HCT116 (cell line): ENCODE data around the gene SPTBN1. TPM values are rescaled to one million over a fixed set of nuclear protein-coding genes. Genes with fewer than 3 reads are reported as not detected.

Experiments used
- ATAC-seq: fragments of 200-7000 bp; cut with Tn5 transposase; 2 replicates; pipeline ENCODE4 v1.9.1; 2020; ENCODE audit warnings: mild to moderate bottlenecking, moderate library complexity
- BruUV-seq: library from RNA; stranded (reverse); fragments of 400-500 nt; replicated peaks from 2 replicates; lab custom pipeline; 2021; lab: Mats Ljungman, UMichigan
- CTCF ChIA-PET: fragments of 300-600 bp; sonication (Branson Sonifier 250); formaldehyde crosslinking; loops from one replicate; lab custom pipeline; 2021; ENCODE audit warnings: antibody characterized with exemption; lab: Charles Lee
- POLR2A ChIA-PET: fragments of 300-600, 350-600 bp; sonication (Branson Sonifier 250); formaldehyde crosslinking; loops from one replicate; lab custom pipeline; 2021; ENCODE audit warnings: antibody characterized with exemption; lab: Charles Lee
- RAD21 ChIA-PET, 2 experiments: fragments of 300-600 bp; sonication (Branson Sonifier 250); formaldehyde crosslinking; loops; one replicate each; lab custom pipeline; 2023; ENCODE audit warnings: low total read pairs in 2 of 2; ENCODE audit not compliant: uncharacterized antibody in 2 of 2, unreplicated experiment in 2 of 2, low non-redundant PET in 1 of 2; lab: Charles Lee
- DNase-seq: peaks from one replicate; pipeline ENCODE4 v3.0.0-alpha.2; 2010; ENCODE audit warnings: low read depth, low spot score
- H2AFZ ChIP-seq: fragments of 200-600 bp; shearing (Covaris generic), sonication (generic); 2 replicates; pipeline ENCODE4 v1.6.1; 2017; ENCODE audit warnings: low read depth, mixed run types, mixed read lengths, antibody characterized with exemption, low read length; ENCODE audit not compliant: poor library complexity, severe bottlenecking
- H3K27ac ChIP-seq: 2 replicates; pipeline ENCODE4 v1.5.1; 2012; ENCODE audit warnings: low read depth, low read length
- H3K27me3 ChIP-seq: fragments of 200-600 bp; sonication (generic); 2 replicates; pipeline ENCODE4 v1.6.1; 2016; ENCODE audit warnings: mixed run types, low read length, mixed read lengths; ENCODE audit not compliant: insufficient read depth
- H3K36me3 ChIP-seq, 2 experiments: fragments of 200-500 bp in 1 of 2; fragments of 200-600 bp in 1 of 2; sonication (Bioruptor generic) in 1 of 2; sonication (generic) in 1 of 2; 2 replicates each; pipeline versions ENCODE4 v1.5.1 to v1.6.1; 2014 to 2016; ENCODE audit warnings: low read length in 2 of 2, inconsistent platforms in 1 of 2, mixed read lengths in 1 of 2, mixed run types in 1 of 2; ENCODE audit not compliant: insufficient read depth in 2 of 2, control insufficient read depth in 1 of 2
- H3K4me1 ChIP-seq, 2 experiments: fragments of 200-600 bp in 1 of 2; sonication (generic) in 1 of 2; 2 replicates each; pipeline versions ENCODE4 v1.5.1 to v1.6.1; 2012 to 2017; ENCODE audit warnings: low read length in 2 of 2, inconsistent platforms in 1 of 2, mild to moderate bottlenecking in 1 of 2, mixed read lengths in 1 of 2, mixed run types in 1 of 2, moderate library complexity in 1 of 2; ENCODE audit not compliant: insufficient read depth in 2 of 2, control insufficient read depth in 1 of 2
- H3K4me2 ChIP-seq: fragments of 200-600 bp; sonication (generic); 2 replicates; pipeline ENCODE4 v1.6.1; 2017; ENCODE audit warnings: mixed run types, low read length, mixed read lengths
- H3K4me3 ChIP-seq, 2 experiments: fragments of 200-600 bp in 1 of 2; sonication (generic) in 1 of 2; replicated peaks in 1 of 2; 2 replicates each; pipeline ENCODE4 v1.5.1; 2011 to 2016; ENCODE audit warnings: low read length in 2 of 2, control low read depth in 1 of 2, low read depth in 1 of 2, mild to moderate bottlenecking in 1 of 2, mixed read lengths in 1 of 2, mixed run types in 1 of 2
- H3K79me2 ChIP-seq: fragments of 200-600 bp; sonication (generic); 2 replicates; pipeline ENCODE4 v1.6.1; 2017; ENCODE audit warnings: mild to moderate bottlenecking, mixed run types, low read length, moderate library complexity, mixed read lengths; ENCODE audit not compliant: insufficient read depth
- H3K9ac ChIP-seq: fragments of 200-600 bp; sonication (generic); 2 replicates; pipeline ENCODE4 v1.6.1; 2016; ENCODE audit warnings: low read length, mixed read lengths
- H3K9me2 ChIP-seq: fragments of 200-600 bp; sonication (generic), shearing (Covaris generic); 2 replicates; pipeline ENCODE4 v1.6.1; 2017; ENCODE audit warnings: mixed run types, mild to moderate bottlenecking, moderate library complexity; ENCODE audit not compliant: insufficient read depth
- H3K9me3 ChIP-seq, 2 experiments: fragments of 200-500 bp in 1 of 2; fragments of 200-600 bp in 1 of 2; sonication (Bioruptor generic) in 1 of 2; sonication (generic) in 1 of 2; 2 replicates each; pipeline ENCODE4 v1.6.1; 2014 to 2017; ENCODE audit warnings: low read length in 2 of 2, mixed read lengths in 2 of 2, inconsistent platforms in 1 of 2, low read depth in 1 of 2, mild to moderate bottlenecking in 1 of 2, mixed run types in 1 of 2, moderate library complexity in 1 of 2; ENCODE audit not compliant: control insufficient read depth in 1 of 2, insufficient read depth in 1 of 2
- H4K20me1 ChIP-seq: fragments of 200-600 bp; sonication (generic), shearing (Covaris generic); 2 replicates; pipeline ENCODE4 v1.6.1; 2017; ENCODE audit warnings: mixed run types, mild to moderate bottlenecking, moderate library complexity; ENCODE audit not compliant: insufficient read depth
- CBX3 ChIP-seq: IDR thresholded peaks from 2 replicates; pipeline ENCODE4 v1.6.1; 2012; ENCODE audit warnings: low read depth
- CEBPB ChIP-seq: IDR thresholded peaks from 2 replicates; pipeline ENCODE4 v1.6.1; 2012; ENCODE audit warnings: low read depth
- EGR1 ChIP-seq: IDR thresholded peaks from 2 replicates; pipeline ENCODE4 v1.6.1; 2012; ENCODE audit warnings: low read depth
- ELF1 ChIP-seq: IDR thresholded peaks from 2 replicates; pipeline ENCODE4 v1.6.1; 2012; ENCODE audit warnings: low read depth, borderline replicate concordance
- FOSL1 ChIP-seq: IDR thresholded peaks from 2 replicates; pipeline ENCODE4 v1.6.1; 2012; ENCODE audit warnings: low read depth
- JUND ChIP-seq: IDR thresholded peaks from 2 replicates; pipeline ENCODE4 v1.6.1; 2012
- POLR2A ChIP-seq: IDR thresholded peaks from 2 replicates; pipeline ENCODE4 v1.7.0; 2011; ENCODE audit warnings: borderline replicate concordance; ENCODE audit not compliant: insufficient read depth, insufficient read length; ENCODE audit errors: extremely low read depth
- RAD21 ChIP-seq: IDR thresholded peaks from 2 replicates; pipeline ENCODE4 v1.6.1; 2012; ENCODE audit warnings: low read depth, mild to moderate bottlenecking
- SIN3A ChIP-seq: IDR thresholded peaks from 2 replicates; pipeline ENCODE4 v1.6.1; 2012; ENCODE audit warnings: low read depth
- SP1 ChIP-seq: IDR thresholded peaks from 2 replicates; pipeline ENCODE4 v1.6.1; 2012; ENCODE audit warnings: low read depth
- YY1 ChIP-seq: IDR thresholded peaks from 2 replicates; pipeline ENCODE4 v1.6.1; 2011; ENCODE audit warnings: low read length, low read depth, moderate library complexity, mild to moderate bottlenecking; ENCODE audit not compliant: insufficient replicate concordance; ENCODE audit errors: extremely low read depth
- ZFX ChIP-seq: fragments of 450-650 bp; IDR thresholded peaks from 2 replicates; pipeline ENCODE4 v1.6.1; 2017
- intact Hi-C: fragments of 100-400 bp; cut with micrococcal nuclease; formaldehyde crosslinking; loops from 2 replicates; pipeline ENCODE4 v1.10.0; 2022
- total RNA-seq: library from RNA; stranded (reverse); gene quantifications from one replicate; pipeline ENCODE4 v1.2.1, GENCODE V29; 2021; ENCODE audit not compliant: unreplicated experiment
- TF ChIP-seq, protein P1 (sequence below), 3 experiments: fragments of 200-600 bp in 1 of 3; sonication (generic) in 1 of 3; IDR thresholded peaks in 2 of 3; conservative IDR thresholded peaks in 1 of 3; 2 replicates each; pipeline ENCODE4 v1.5.1; 2012 to 2017; ENCODE audit warnings: low read depth in 2 of 3, low read length in 2 of 3, antibody characterized with exemption in 1 of 3, borderline replicate concordance in 1 of 3, control low read depth in 1 of 3, mild to moderate bottlenecking in 1 of 3, mixed read lengths in 1 of 3, mixed run types in 1 of 3, moderate library complexity in 1 of 3; ENCODE audit not compliant: insufficient read depth in 1 of 3
- TF ChIP-seq, protein P2 (sequence below): IDR thresholded peaks from 2 replicates; pipeline ENCODE4 v1.6.1; 2012; ENCODE audit warnings: low read depth
- TF ChIP-seq, protein P3 (sequence below): IDR thresholded peaks from 2 replicates; pipeline ENCODE4 v1.6.1; 2012
- TF ChIP-seq, protein P4 (sequence below): IDR thresholded peaks from 2 replicates; pipeline ENCODE4 v1.6.1; 2012

Gene SPTBN1
- total RNA-seq, 1 experiment from 2014 or later: 84.4 TPM

DNA sequence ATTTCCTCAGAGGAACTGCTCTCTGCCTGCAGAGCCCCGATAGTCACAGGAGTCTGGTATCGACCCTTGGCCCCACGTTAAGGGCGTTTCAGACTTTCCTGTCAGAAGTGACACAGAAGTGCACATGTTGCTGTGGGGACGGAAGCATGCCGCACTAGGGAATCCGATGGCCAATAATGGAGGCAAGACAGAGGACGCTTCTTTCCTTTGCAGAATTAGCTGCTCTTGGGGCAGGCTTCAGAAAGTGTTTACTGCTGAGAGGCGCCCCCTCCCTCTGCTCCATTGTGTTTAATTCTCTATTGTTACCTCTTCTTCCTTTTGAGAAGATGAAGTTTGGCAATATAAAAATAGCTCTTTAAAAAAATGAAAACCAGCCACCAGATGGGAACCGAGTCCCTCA, 148.7 kb downstream of the SPTBN1 start:
- ChIA-PET CTCF (no interaction called here), POLR2A (interaction anchor here (0.6 kb wide), 1 partner anchor 1588 kb away, joined by 3 read pairs; no protein-coding TSS in a partner anchor)
- no peak overlapping the region for H3K27ac ChIP-seq
- H3K9me2 ChIP-seq: no peaks in the 10 kb centered on the region
- H3K36me3 ChIP-seq: no peaks in the 10 kb centered on the region
- ATAC-seq: no peak
- H3K9ac ChIP-seq: no peak overlapping the region
- TF ChIP-seq, protein P1, sequence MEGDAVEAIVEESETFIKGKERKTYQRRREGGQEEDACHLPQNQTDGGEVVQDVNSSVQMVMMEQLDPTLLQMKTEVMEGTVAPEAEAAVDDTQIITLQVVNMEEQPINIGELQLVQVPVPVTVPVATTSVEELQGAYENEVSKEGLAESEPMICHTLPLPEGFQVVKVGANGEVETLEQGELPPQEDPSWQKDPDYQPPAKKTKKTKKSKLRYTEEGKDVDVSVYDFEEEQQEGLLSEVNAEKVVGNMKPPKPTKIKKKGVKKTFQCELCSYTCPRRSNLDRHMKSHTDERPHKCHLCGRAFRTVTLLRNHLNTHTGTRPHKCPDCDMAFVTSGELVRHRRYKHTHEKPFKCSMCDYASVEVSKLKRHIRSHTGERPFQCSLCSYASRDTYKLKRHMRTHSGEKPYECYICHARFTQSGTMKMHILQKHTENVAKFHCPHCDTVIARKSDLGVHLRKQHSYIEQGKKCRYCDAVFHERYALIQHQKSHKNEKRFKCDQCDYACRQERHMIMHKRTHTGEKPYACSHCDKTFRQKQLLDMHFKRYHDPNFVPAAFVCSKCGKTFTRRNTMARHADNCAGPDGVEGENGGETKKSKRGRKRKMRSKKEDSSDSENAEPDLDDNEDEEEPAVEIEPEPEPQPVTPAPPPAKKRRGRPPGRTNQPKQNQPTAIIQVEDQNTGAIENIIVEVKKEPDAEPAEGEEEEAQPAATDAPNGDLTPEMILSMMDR (IDR thresholded peaks at IDR 0.05 in 2 of 3, conservative IDR thresholded peaks at IDR 0.05 in 1 of 3; ENCODE audit: borderline replicate concordance in 1 of 3, insufficient read depth in 1 of 3, low read depth in 2 of 3, low read length in 2 of 3): no peak
- TF ChIP-seq, protein P2, sequence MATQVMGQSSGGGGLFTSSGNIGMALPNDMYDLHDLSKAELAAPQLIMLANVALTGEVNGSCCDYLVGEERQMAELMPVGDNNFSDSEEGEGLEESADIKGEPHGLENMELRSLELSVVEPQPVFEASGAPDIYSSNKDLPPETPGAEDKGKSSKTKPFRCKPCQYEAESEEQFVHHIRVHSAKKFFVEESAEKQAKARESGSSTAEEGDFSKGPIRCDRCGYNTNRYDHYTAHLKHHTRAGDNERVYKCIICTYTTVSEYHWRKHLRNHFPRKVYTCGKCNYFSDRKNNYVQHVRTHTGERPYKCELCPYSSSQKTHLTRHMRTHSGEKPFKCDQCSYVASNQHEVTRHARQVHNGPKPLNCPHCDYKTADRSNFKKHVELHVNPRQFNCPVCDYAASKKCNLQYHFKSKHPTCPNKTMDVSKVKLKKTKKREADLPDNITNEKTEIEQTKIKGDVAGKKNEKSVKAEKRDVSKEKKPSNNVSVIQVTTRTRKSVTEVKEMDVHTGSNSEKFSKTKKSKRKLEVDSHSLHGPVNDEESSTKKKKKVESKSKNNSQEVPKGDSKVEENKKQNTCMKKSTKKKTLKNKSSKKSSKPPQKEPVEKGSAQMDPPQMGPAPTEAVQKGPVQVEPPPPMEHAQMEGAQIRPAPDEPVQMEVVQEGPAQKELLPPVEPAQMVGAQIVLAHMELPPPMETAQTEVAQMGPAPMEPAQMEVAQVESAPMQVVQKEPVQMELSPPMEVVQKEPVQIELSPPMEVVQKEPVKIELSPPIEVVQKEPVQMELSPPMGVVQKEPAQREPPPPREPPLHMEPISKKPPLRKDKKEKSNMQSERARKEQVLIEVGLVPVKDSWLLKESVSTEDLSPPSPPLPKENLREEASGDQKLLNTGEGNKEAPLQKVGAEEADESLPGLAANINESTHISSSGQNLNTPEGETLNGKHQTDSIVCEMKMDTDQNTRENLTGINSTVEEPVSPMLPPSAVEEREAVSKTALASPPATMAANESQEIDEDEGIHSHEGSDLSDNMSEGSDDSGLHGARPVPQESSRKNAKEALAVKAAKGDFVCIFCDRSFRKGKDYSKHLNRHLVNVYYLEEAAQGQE: no peak
- TF ChIP-seq JUND (no peak), SIN3A (no peak), ZFX (no peak), CEBPB (no peak), POLR2A (no peak), ELF1 (no peak), RAD21 (no peak), FOSL1 (no peak), SP1 (no peak), YY1 (no peak), CBX3 (no peak), EGR1 (no peak)
- TF ChIP-seq, protein P3, sequence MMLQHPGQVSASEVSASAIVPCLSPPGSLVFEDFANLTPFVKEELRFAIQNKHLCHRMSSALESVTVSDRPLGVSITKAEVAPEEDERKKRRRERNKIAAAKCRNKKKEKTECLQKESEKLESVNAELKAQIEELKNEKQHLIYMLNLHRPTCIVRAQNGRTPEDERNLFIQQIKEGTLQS: no peak
- TF ChIP-seq, protein P4, sequence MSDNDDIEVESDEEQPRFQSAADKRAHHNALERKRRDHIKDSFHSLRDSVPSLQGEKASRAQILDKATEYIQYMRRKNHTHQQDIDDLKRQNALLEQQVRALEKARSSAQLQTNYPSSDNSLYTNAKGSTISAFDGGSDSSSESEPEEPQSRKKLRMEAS: no peak
- TF ChIP-seq, all 23 proteins: peak for 0
- Histone ChIP-seq H3K9me3 (no peaks in the 10 kb centered on the region), H2AFZ (no peak overlapping the region), H3K79me2 (peaks cover 90% of the 10 kb centered on the region), H3K4me2 (no peak overlapping the region), H4K20me1 (no peaks in the 10 kb centered on the region), H3K4me1 (peaks cover 0 to 4% of the 10 kb centered on the region in 2 experiments; a peak in 1 of 4 replicates), H3K4me3 (no peak overlapping the region), H3K27me3 (no peaks in the 10 kb centered on the region)
- RAD21 ChIA-PET: no interaction called here
- DNase-seq: no peak
- intact Hi-C loops: no loop called here
- BruUV-seq: no TSS peak
